GM19467 (cell line): ENCODE results near the gene BEAN1.
"Not testable (repeated sequence)": the region's sequence is repeated elsewhere in the genome, so short reads cannot be mapped to it uniquely, and the experiment has no call there.

Source experiments
- ATAC-seq: cut with Tn5 transposase; IDR thresholded peaks from one replicate; pipeline ENCODE4 v1.9.1; 2021; ENCODE audit warnings: mild to moderate bottlenecking, moderate library complexity; ENCODE audit not compliant: unreplicated experiment

The BEAN1 gene

DNA sequence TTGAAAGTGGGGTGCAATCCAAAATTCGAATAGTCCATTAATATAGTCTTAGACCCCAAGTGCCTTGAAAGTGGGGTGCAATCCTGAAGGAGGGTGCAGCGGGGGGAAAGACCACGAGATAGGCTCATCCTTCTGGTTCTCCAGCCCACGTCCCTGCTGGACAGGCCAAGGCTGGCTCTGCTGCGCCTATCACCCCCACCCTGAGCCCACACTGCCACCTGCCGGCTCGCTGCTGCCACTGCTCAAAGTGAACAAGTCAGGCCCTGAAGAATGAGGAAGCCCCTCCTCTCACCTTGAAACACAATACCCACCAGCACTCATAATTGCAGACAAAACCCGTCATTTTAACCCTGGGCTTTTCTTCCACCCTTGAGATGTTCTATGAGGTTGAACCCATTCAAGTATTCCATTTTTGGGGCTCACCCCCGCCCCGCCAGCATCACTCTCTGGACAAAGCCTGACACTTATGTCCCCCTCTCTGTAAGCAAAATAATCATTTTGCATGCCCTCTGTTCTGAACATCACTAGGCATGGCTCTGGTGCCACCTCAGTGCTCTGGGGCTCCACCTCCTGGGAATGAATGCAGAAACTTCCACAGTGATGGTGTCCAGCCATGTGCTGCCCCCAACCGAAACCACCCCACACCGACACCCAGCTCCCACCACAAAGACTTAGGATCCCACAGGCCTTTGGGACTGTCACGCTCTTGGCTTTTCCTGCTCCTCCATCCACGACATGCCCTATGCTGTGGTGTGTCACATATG lies 56.8 kb downstream of the BEAN1 start:
- ATAC-seq: peak; percentile 54

DNA sequence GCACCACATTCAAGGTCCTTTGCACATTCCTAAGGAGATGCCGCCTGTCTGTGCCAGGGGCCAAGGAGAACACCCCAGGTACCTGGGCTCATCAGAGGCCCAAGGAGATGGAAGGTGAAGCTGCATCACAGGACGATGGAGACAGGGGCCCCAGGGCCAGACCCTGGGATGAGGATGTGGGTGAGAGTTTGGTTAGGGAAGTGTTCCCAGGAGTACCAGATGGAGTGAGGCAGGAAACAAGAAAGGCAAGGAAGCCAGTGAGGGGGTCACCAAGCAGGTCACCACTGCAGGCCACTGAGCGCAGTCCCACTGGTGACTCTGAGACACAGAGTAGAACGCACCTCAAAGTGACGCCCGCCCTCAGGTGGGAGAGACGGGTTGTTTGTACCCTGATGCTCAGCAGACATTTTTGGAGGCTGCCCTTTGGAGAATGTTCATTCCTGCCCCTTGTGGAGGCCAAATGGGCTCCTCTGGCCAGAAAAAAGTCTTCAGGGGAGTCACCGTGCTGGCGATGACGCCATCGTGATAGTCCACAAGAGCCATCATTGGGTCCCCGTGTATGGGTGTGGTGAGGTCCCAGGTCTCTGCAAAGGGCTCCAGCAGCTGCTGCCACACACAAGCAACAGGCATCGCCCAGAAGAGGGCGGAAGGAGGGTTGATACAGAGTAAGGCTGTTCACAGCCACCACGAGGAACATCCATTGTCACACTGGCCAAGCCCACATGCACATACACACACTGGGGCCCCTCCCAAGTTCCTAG lies 57.5 kb downstream of the BEAN1 start:
- no peak for ATAC-seq

DNA sequence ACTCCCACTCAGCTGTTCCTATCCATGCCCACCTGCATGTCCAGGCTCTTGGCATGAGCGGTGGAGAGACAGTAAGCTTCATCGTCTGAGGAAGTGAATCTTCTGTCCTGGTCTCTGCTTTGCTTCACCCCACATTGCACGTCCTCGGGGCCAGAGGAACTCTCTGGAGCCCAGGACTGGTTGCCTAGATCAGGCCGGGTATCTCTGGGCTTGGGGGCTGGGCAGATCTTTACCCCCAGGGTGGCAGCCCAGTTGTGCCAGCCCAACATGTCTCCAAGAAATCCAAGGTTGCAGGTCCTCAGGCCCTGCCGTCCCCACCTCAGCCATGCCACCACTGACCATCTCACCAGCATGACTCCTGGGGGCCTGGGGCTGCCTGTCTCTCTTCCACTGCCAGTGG lies 58.3 kb downstream of the BEAN1 start:
- no peak for ATAC-seq

DNA sequence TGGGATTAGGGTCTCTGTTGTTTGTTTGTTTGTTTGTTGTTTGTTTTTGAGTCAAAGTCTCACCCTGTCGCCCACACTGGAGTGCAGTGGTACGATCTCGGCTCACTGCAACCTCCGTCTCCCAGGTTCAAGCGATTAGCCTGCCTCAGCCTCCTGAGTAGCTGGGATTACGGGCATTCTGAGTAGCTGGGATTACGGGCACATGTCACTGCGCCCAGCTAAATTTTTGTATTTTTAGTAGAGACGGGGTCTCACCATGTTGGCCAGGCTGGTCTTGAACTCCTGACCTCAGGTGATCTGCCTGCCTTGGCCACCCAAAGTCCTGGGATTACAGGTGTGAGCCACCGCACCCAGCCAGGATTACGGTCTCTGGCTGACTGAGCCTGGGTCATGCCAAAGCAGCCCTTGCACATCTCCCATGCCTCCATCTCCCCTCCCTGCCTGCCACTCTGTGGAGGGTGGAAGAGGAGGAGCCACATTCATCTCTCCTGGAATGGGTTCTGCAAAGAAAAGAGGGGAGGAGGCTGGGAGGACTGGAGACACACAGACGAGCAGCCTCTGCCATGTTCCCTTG lies 59.2 kb downstream of the BEAN1 start:
- no peak for ATAC-seq

DNA sequence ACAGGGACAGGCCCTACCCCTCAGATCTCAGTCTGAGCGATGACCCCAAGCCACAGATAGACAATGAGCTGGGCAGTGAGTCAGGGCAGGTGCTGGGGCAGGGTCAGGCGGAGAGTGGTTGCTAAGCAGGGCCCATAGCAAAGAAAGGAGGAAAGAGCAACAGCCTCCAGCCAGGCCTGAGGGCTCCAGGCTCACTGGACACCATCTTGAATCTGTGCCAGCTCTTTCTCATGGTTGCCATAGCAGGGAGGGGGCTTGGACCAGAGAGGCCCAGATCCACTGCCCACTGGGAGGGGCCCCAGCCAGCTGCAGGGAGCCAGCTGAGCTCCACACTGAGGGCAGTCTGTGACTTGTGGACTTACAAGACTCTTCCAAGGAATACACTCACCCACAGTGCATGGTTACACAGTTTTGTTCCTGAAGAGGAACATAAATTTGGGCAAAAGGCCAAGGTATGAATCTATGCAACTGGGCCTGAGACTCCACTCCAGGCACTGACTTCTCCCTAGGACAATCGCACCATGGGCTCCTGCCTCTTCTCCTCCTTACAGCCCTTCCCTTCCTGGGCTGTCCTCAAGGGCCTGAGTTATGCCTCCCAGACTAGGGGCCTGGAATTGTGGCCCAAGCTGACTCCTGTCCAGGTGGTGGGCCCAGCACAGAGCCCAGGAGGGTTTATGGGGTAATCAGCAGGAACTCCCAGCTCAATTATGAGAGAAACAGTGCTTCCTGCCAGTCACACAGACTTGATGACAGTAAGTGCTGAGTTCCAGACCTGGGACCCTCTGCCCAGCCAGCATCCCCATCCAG lies 59.9 kb downstream of the BEAN1 start:
- no peak for ATAC-seq

DNA sequence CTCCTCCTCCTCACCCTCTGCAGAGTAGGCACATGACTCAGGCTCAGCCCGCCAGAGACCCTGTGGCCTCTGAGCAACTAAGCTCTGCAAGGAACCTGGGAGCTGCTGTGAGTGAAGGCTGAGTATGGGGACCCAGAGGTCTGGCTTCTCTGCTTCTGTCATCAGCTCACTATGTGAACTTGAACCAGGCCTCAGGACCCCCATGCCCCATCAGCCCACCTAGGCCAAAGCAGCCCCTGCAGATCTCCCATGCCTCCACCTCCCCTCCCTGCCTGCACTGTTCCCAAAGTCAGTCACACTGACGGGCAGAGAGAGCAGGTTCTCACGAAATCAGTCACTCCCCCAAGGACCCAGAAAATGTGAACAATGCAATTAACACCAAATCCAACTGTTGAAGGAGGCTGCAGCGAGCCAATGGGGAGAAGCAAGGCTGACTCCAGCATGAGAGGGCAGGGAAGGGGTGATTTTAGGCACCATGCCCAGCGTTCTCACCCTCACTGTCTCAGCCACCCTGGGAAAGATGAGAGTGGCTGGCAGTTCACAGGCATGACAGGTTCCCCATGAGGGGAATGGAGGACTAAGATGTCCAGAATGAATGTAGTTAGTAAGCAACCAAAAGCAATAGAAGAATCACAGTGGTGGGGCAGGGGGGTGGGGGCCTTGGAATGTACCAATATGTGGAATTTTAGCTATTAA lies 60.6 kb downstream of the BEAN1 start:
- no peak for ATAC-seq

DNA sequence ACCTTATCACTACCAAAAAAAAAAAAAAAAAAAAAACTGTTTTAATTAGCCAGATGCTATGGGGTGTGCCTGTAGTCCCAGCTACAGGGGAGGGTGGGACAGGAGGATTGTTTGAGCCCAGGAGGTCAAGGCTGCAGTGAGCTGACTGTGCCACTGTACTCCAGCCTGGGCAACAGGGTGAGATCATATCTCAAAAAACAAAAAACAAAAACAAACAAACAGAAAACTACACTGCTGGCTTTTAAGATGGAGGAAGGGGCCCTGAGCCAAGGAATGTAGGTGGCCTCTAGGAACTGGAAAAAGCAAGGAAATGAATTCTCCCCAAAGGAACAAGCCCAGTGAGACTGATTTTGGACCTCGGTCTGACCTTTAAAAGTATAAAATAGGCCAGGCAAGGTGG lies 61.4 kb downstream of the BEAN1 start:
- ATAC-seq: no peak

DNA sequence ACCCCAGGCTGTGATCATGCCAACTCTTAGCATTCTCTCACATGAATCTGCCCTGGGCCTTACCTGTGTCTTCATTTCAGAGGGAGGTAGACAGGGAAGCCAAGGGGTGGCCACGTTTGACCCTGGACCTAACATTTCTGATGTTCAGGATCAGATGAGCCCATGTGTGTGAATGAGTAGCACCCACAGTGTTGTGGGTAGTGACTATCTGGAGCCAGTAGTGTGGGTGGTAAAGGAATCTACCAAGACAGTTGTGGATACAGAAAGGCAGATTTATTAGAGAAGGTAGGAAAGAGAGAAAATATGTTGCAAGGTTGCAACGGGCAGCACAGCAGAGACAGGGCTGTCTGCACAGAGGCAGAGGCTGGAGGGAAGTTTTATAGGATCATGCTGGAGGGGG lies 62.3 kb downstream of the BEAN1 start:
- ATAC-seq: no peak

DNA sequence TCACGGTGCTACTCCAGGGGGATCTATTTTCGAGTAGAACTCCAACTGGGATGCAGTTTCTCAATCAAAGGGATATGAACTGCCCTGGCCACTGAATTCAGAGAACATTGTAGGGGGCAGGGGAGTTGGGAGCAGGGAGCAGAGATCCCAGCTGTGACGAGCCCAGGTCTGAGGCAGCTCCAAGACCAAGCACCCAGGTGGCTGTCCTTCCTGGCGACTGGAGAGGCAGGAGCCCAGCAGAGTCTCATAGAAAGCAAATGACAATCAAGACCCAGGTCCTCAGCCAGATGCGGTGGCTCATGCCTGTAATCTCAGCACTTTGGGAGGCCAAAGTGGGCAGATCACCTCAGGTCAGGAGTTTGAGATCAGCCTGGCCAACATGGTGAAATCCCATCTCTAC lies 62.7 kb downstream of the BEAN1 start:
- ATAC-seq: no peak

DNA sequence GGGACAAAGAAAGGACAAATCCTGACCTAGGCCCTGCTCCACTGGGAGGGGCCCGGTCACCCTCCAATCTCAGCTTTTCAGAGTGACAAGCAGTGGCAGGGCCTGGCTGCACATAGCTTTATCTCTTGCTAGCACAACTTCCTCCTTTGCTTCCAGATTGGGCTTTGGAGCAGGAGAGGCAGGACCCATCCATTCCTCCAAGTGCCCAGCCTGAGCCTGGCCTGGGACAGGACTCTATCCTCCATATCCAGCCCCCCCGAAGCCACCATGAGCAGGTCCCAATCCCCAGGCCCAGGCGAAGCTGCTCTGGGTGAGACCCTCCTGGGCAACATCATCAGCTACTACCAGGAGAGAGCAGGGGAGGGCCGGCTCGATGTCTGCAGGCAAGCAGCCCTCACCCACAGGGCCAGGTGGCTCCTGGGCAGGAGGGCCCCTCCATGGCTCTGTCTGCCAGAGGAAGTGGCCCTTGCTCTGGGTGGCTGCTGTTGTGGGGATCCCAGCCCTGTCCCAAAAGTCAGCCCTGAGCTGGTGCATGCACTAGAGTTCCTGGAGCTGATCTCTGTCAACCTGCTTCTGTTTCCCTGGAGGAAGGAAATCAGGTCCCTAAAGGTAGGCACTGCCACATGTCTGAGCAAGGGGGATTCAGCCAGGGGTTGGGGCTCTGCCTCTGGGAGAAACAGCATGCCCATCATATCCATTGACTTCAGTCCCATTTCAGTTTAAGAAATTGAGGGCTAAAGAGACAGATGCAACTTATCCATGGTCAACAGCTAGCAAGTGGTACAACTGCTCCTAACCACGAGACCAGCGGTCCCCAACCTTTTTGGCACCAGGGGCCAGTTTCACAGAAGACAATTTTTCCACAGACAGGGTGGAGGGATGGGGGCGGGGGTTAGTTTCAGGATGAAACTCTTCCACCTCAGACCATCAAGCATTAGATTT lies 64.0 kb downstream of the BEAN1 start:
- no peak for ATAC-seq

DNA sequence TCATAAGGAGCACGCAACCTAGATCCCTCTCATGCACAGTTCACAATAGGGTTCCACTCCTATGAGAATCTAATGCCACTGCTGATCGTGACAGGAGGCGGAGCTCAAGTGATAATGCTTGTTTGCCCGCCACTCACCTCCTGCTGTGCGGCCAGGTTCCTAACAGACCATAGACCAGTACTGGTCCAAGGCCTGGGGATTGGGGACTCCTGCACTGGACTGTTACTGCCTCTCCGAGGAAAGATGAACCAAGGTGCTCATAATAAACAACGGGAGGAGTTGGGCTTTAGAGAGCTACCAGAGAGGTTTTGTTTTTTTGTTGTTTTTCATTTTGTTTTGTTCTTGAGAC lies 64.6 kb downstream of the BEAN1 start:
- ATAC-seq: no peak

DNA sequence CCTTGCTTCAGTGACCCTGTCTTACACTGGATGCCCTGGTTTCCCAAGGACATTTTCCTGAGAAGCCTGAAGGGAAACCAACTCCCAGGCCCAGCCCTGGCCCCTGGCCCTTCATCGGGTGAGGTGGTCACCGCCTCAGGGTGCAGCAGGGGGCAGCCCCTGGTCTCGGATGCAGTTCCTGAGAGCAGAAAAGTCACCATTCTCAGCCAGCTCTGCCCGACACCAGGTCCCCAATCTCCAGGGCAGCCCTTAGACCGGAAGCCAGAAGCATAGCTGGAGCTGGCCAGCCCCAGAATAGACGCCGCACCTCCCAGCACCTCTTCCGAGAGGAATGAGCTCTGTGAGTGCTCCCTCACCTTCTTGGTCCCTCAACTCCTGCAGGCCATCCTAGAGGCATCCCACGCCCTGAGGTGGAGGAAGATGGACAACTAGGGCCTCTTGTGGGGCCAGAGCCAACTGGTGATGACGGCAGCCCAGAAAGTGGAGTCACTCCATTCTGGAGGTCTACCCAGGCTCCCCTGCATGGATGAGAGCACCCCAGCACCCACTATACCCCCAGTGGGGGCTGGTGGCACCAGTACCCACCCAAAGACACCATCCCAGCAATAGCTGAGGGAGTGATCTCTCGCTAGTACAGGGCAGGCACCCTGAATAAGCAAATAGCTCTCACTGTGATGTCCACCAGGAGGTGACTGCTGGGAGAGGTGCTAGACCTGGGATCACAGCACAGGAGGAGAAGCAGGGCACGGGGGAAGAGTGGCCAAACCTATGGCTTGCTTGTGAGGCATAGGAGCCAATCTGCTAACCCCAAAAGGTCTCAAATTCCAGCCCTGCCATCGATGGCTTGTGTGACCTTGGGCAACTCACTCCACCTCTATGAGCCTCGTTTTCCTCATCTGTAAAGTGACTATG lies 66.7 kb downstream of the BEAN1 start:
- ATAC-seq: no peak

DNA sequence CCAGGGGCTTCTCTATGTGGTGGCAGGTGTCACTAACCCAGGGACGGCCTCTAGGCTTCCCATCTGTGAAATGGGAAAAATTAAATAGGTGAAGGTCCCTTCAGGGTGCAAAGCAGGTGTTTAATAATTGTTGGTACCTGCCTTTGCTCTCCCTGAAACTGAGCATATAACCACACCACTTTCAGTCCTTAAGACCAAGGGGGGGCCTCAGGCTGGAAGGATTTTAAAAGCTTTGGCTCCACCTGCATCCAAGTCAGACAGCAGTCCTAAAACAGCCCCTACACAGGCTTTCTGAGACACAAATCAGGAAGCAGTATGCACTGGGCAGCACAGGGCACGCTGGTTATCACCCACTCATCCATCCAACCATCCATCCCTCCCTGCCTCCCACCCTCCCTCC lies 67.8 kb downstream of the BEAN1 start:
- no peak for ATAC-seq

DNA sequence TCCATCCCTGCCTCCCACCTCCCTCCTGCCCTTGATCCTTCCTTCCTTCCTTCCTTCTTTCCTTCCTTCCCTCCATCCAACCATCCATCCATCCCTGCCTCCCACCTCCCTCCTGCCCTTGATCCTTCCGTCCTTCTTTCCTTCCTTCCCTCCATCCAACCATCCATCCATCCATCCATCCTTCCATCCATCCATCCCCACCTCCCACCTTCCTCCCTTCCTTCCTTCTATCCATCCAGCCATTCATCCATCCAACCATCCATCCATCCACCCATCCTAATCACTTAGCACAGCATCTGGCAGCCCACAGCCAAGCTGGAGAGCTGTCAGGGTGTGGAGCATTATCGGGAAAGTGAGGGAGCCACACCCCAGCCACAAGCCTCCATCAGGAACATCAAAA lies 68.3 kb downstream of the BEAN1 start:
- ATAC-seq: no peak

DNA sequence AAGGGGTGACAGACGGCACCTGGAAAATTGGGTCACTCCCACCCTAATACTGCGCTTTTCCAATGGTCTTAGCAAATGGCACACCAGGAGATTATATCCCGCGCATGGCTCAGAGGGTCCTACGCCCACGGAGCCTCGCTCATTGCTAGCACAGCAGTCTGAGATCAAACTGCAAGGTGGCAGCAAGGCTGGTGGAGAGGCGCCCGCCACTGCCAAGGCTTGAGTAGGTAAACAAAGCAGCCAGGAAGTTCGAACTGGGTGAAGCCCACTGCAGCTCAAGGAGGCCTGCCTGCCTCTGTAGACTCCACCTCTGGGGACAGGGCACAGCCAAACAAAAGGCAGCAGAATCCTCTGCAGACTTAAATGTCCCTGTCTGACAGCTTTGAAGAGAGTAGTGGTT lies 69.1 kb downstream of the BEAN1 start:
- not testable (repeated sequence) for ATAC-seq

DNA sequence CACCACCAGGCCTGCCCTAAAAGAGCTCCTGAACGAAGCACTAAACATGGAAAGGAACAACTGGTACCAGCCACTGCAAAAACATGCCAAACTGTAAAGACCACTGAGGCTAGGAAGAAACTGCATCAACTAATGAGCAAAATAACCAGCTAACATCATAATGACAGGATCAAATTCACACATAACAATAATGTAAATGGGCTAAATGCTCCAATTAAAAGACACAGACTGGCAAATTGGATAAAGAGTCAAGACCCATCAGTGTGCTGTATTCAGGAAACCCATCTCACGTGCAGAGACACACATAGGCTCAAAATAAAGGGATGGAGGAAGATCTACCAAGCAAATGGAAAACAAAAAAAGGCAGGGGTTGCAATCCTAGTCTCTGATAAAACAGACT lies 70.8 kb downstream of the BEAN1 start:
- not testable (repeated sequence) for ATAC-seq

DNA sequence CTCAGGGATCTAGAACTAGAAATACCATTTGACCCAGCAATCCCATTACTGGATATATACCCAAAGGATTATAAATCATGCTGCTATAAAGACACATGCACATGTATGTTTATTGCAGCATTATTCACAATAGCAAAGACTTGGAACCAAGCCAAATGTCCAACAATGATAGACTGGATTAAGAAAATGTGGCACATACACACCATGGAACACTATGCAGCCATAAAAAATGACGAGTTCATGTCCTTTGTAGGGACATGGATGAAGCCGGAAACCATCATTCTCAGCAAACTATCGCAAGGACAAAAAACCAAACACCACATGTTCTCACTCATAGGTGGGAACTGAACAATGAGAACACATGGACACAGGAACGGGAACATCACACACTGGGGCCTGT lies 74.5 kb downstream of the BEAN1 start:
- ATAC-seq: not testable (repeated sequence)

DNA sequence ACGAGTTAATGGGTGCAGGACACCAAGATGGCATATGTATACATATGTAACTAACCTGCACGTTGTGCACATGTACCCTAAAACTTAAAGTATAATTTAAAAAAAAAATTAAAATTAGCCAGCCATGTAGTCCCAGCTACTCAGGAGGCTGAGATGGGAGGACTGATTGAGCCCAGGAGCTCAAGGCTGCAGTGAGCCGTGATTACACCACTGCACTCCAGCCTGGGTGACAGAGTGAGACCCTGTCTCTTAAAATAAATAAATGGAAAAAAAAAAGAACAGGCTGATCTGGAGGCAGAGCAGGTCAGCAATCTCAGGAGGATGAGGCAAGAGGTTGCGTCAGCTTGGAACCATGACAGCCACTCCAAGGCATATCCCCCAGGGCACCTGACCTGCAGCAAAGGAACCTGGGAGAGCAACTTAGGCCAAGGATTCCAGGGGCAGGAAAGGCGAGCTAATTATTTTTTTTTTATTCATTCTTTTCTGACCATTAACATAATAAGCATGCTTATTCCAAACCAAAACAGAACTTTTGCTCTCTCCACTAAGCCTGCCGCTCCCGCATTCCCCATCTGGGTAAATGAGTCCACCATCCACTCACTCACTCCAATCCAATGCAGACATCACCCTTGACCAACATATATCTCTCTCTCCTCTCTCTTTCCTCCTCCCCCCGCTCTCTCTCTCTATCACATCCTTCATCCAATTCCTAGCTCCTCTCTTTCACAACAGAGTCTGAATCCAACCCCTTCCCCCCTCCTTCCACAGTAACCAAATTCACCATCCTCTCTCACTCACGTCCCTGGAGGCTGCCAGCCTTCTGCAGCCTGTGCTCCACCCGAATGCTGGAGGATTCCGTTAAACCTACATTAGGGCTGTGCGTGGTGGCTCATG lies 75.2 kb downstream of the BEAN1 start:
- no peak for ATAC-seq
